Measurements from ENCODE around the gene CAB39.
A peak's percentile ranks its signal among the peaks of the same experiment; 100 is the strongest.

GRCh38 chr2:230713331-230714135, 891 bp downstream of the CAB39 start:
- TF ChIP-seq EP300 (conservative IDR thresholded peaks at IDR 0.05; ENCODE audit: poor library complexity, severe bottlenecking): no peak
- no peak for TF ChIP-seq POLR2AphosphoS5 (IDR thresholded peaks at IDR 0.05)
- no peak for TF ChIP-seq EZH2 (IDR thresholded peaks at IDR 0.05; ENCODE audit: borderline replicate concordance, insufficient read depth, low read length, poor library complexity, severe bottlenecking)
- TF ChIP-seq, protein P1, sequence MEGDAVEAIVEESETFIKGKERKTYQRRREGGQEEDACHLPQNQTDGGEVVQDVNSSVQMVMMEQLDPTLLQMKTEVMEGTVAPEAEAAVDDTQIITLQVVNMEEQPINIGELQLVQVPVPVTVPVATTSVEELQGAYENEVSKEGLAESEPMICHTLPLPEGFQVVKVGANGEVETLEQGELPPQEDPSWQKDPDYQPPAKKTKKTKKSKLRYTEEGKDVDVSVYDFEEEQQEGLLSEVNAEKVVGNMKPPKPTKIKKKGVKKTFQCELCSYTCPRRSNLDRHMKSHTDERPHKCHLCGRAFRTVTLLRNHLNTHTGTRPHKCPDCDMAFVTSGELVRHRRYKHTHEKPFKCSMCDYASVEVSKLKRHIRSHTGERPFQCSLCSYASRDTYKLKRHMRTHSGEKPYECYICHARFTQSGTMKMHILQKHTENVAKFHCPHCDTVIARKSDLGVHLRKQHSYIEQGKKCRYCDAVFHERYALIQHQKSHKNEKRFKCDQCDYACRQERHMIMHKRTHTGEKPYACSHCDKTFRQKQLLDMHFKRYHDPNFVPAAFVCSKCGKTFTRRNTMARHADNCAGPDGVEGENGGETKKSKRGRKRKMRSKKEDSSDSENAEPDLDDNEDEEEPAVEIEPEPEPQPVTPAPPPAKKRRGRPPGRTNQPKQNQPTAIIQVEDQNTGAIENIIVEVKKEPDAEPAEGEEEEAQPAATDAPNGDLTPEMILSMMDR (IDR thresholded peaks at IDR 0.05; ENCODE audit: poor library complexity, severe bottlenecking): no peak
- no peak for TF ChIP-seq RAD21 (conservative IDR thresholded peaks at IDR 0.05)
- peak; percentile 33 for TF ChIP-seq TAF1 (IDR thresholded peaks at IDR 0.05; ENCODE audit: low read depth)
- TF ChIP-seq MXI1 (conservative IDR thresholded peaks at IDR 0.05; ENCODE audit: poor library complexity, severe bottlenecking): no peak

Data from neural cell (in vitro differentiated cells).